VCaP (cell line): ENCODE data around the gene ARHGEF12.

Source experiments
- H3K27ac ChIP-seq: fragments of 450-650 bp; 2 replicates; pipeline ENCODE4 v1.5.1; 2017
- TF ChIP-seq, protein P1 (sequence below): fragments of 450-650 bp; conservative IDR thresholded peaks from 2 replicates; pipeline ENCODE4 v1.5.1; 2017; ENCODE audit warnings: mild to moderate bottlenecking, moderate library complexity

The ARHGEF12 gene

DNA sequence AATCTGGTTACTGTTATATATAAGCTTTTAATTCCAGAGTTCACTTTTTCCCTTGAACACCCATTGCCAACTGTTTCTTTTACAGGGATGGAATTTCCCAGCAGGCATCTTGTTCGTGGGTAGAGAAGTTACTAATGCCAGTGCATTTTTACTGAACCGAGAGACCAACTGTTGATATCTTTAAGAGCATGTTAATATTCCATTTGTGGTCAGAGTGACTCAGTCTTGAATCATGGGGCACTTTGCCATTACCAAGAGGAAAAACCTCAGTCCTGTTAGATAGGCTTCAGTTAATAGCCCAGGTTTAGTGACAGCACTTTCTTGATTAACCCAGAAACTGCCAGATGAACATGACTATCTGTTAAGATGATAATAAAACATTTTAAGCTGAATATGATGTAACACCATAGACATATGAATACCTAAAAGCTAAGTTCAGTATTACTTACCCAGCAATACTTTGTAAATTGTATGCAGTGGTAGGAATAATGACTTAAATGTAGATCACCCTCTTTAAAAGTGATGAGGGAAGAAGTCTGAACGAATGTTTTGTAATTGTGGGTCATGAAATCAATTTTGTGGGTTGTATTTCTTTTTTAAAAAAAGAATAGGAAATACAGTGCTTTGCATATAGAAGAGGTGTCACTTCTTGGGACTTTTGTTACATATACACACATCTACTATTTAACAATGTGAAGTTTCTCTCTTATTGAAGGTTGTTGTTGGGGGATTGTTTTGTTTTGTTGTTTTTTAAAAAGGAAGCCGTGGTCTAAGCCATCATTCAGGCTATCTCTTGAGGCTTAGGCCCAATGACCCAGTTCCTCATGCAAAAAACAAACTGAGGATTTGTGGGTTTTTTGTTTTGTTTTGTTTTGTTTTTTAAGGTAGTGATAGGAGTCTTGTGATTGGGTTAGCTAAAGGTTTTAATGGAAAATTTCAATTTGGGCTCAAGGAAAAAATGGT lies 96.1 kb downstream of the ARHGEF12 start:
- TF ChIP-seq, protein P1, sequence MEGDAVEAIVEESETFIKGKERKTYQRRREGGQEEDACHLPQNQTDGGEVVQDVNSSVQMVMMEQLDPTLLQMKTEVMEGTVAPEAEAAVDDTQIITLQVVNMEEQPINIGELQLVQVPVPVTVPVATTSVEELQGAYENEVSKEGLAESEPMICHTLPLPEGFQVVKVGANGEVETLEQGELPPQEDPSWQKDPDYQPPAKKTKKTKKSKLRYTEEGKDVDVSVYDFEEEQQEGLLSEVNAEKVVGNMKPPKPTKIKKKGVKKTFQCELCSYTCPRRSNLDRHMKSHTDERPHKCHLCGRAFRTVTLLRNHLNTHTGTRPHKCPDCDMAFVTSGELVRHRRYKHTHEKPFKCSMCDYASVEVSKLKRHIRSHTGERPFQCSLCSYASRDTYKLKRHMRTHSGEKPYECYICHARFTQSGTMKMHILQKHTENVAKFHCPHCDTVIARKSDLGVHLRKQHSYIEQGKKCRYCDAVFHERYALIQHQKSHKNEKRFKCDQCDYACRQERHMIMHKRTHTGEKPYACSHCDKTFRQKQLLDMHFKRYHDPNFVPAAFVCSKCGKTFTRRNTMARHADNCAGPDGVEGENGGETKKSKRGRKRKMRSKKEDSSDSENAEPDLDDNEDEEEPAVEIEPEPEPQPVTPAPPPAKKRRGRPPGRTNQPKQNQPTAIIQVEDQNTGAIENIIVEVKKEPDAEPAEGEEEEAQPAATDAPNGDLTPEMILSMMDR: no peak
- no peak overlapping the region for H3K27ac ChIP-seq

DNA sequence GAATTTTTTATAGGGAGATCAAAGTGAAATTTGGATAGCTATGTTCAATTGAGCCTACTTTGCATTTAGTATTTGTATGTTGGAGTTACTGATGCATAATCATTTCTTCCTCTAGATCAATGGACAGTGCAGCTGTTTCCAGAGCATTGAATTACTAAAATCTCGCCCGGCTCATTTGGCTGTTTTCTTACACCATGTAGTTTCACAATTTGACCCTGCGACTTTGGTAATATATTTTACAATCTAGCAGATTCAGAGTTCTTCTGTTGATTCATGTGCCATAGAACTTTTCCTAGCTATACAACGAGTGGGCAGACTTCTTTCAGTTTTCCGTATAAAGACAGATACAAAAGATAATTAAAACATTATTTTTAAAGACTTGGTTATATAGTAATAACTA lies 105.4 kb downstream of the ARHGEF12 start:
- TF ChIP-seq, protein P1: no peak

GRCh38 chr11:120442031-120442430 lies 105.8 kb downstream of the ARHGEF12 start:
- TF ChIP-seq, protein P1: no peak

More for the DNA sequence above, 105.4 kb downstream of the ARHGEF12 start:
- H3K27ac ChIP-seq: no peak overlapping the region

GRCh38 chr11:120446802-120447201 lies 110.6 kb downstream of the ARHGEF12 start:
- H3K27ac ChIP-seq: no peak overlapping the region
- TF ChIP-seq, protein P1: no peak

More at GRCh38 chr11:120442031-120442430, 105.8 kb downstream of the ARHGEF12 start:
- no peak overlapping the region for H3K27ac ChIP-seq

GRCh38 chr11:120448240-120448639 lies 112.0 kb downstream of the ARHGEF12 start:
- no peak overlapping the region for H3K27ac ChIP-seq
- TF ChIP-seq, protein P1: no peak

- H3K27ac ChIP-seq: no peak overlapping the region
- TF ChIP-seq, protein P1: no peak
Observed at GRCh38 chr11:120455487-120455886, 119.3 kb downstream of the ARHGEF12 start.

DNA sequence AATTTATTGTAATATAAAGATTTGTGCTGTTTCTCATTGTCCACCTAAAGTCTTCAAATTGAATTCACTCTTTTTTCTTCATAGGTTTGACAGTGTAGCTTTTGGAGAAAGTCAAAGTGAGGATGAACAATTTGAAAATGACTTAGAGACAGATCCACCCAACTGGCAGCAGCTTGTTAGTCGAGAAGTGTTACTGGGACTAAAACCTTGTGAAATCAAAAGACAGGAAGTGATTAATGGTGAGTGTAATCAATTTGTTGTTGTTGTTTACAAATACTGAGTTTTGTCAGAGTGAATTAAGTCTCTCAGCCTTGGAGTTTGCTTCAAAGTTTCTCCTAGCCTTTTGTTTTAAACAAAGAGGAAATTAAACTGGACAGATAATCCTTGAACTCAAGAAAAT lies 121.8 kb downstream of the ARHGEF12 start:
- TF ChIP-seq, protein P1: no peak
- H3K27ac ChIP-seq: no peak overlapping the region
